DND-41 (cell line): ENCODE data around the gene ZFYVE26.

Experiments
- CTCF ChIP-seq: IDR thresholded peaks from 2 replicates; pipeline ENCODE4 v1.5.1; 2012; ENCODE audit warnings: borderline replicate concordance, low read length, moderate library complexity, mild to moderate bottlenecking; ENCODE audit not compliant: poor library complexity, severe bottlenecking; ENCODE audit errors: extremely low read depth
- EZH2 ChIP-seq: IDR thresholded peaks from 3 replicates; pipeline ENCODE4 v1.6.1; 2012; ENCODE audit warnings: borderline replicate concordance, low read depth, mild to moderate bottlenecking, moderate library complexity, low read length, inconsistent platforms; ENCODE audit not compliant: severe bottlenecking

- TF ChIP-seq EZH2, result no peak
- TF ChIP-seq CTCF, result no peak
These were observed 36.7 kb upstream of the ZFYVE26 start for GRCh38 chr14:67852926-67853604.
